Posterior cingulate gyrus (tissue), 11 donors: ENCODE results near the gene RC3H1.
"Not testable (repeated sequence)": the region's sequence is repeated elsewhere in the genome, so short reads cannot be mapped to it uniquely, and the experiment has no call there.

Experiments used
- DNase-seq, 10 donors: peaks; one replicate each; pipeline versions ENCODE4 v3.0.0 to v3.0.0-alpha.2; 2020 to 2021; ENCODE audit warnings: mixed read lengths in 3 of 10
- intact Hi-C: fragments of 100-400 bp; cut with DNase I; formaldehyde crosslinking; loops from one replicate; pipeline ENCODE4 v1.15.1; 2023

Gene RC3H1, protein sequence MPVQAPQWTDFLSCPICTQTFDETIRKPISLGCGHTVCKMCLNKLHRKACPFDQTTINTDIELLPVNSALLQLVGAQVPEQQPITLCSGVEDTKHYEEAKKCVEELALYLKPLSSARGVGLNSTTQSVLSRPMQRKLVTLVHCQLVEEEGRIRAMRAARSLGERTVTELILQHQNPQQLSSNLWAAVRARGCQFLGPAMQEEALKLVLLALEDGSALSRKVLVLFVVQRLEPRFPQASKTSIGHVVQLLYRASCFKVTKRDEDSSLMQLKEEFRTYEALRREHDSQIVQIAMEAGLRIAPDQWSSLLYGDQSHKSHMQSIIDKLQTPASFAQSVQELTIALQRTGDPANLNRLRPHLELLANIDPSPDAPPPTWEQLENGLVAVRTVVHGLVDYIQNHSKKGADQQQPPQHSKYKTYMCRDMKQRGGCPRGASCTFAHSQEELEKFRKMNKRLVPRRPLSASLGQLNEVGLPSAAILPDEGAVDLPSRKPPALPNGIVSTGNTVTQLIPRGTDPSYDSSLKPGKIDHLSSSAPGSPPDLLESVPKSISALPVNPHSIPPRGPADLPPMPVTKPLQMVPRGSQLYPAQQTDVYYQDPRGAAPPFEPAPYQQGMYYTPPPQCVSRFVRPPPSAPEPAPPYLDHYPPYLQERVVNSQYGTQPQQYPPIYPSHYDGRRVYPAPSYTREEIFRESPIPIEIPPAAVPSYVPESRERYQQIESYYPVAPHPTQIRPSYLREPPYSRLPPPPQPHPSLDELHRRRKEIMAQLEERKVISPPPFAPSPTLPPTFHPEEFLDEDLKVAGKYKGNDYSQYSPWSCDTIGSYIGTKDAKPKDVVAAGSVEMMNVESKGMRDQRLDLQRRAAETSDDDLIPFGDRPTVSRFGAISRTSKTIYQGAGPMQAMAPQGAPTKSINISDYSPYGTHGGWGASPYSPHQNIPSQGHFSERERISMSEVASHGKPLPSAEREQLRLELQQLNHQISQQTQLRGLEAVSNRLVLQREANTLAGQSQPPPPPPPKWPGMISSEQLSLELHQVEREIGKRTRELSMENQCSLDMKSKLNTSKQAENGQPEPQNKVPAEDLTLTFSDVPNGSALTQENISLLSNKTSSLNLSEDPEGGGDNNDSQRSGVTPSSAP

DNA sequence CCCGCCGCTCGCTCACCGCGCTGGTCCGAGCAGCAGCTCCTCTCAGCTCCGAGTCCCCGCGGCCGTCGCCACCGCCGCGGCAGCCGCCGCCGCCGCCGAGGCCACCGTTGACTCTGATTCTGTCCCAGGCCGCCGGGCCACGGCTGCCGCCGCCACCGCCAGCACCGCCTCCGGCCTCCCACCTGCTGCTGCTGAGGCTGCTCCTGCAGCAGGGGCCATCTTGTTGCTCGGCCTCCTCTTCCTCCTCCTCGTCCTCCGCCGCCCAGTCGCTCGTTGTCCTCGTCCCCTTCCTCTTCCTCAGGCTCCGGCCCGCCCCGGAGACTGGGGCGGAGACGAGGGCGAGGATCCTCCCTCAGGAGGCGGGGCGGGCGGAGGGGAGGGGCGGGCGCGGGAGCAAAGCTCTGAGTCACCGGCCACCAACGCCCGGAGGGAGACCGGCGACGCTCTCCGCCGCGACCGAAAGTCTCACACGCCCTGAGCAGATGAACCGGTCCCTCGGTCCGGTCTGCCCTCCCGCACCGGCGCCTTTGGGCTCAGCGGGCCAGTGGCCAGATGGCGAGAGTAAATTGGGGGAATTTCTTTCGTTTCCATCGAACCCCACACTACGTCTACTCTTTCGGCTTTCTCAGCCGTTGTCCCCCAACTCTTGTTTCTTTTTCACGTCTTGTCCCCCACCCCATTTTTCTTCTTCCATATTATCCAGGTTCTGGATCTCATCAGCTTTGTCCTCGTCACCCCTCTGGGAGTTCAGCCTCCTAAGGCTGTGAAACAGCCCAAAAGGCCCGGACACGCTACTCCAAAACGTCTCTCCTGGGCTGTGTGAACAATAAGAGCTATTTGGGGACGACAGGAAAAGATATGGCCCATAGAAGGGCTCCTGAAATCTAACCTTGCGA is at the start of gene RC3H1:
RC3H1 (minus strand) TSS at position 278 of the 896 bp plus-strand sequence. CDS start 29,372 bp downstream, outside the sequence.
- intact Hi-C loops, result loop anchor here (5.0 kb wide), 3 partner anchors 135 to 545 kb away; partner anchors contain the start of genes GAS5, PRDX6, RABGAP1L and ZBTB37
- DNase-seq, result peak; percentile 85 to 98 (median 91)

DNA sequence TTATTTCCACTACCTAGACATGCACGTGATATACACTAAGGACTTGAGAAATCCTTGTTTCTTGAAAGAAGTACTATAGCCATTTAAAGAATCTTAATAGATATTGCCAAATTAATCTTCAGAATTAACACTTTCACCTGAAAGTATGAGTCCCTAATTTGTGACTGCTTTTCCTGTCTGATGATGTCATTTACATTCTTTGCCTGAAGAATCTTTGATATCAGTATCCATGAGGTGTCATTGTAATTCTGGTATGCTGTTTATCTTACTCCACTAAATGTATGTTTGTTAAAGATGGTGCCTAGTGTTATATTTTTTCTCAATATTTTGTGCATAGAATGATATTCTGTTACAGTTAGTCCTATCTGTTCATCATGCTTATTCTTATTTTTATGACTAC is 48.5 kb upstream of the RC3H1 start:
- intact Hi-C loops, result no loop called here
- DNase-seq, result no peak

DNA sequence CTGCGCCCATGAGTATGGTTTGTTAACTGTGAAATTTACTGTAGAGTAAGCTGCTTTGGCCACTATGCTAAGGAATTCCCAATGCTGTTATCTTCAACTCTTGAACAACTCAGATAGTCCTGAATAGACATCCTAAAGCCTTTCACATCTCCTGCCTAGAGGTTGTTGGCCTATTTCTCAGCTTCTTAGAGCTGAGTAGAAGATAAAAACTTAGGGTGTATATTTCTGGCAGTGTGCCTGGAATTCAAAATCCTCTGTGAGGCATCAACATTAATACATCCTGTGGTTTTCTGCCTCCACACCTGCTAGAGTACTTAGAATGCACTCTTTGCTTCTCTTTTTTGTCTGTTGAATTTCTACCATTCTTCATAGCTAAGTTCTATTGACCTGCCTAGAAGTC is 45.8 kb upstream of the RC3H1 start:
- intact Hi-C loops, result no loop called here
- no peak for DNase-seq

DNA sequence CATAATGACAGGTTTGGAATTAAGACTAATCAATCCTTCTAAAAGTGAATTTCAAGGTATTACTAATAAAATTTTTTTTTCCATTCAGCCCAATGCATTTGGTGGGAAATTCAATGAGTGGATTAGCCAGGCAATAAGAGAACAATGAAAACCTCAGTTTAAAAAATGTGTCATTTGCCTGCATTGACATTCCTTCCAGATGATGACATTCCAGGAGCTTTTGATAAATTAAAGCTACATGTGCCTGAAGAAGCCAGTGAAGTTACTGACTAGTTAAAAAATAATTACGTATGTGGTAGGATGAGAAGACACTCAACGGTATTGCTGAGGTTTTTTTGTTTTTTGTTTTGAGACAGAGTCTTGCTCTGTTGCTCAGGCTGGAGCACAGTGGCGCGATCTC is 37.9 kb upstream of the RC3H1 start:
- intact Hi-C loops, result no loop called here
- no peak for DNase-seq

DNA sequence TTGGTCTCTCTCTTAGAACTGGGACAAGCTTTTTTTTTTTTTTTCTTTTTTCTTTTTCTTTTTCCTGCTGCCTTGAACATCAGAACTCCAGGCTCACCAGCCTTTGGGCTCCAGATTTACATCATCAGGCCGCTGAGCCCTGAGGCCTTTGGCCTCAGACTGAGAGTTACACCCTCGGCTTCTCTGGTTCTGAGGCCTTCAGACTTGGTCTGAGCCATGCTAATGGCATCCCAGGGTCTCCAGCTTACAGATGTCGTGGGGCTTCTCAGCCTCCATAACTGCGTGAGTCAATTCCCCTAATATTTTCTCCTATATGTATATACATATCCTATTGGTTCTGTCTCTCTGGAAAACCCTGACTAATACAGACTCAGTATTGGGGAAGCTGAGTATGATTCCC is 36.5 kb upstream of the RC3H1 start:
- intact Hi-C loops, result no loop called here
- DNase-seq, result no peak

DNA sequence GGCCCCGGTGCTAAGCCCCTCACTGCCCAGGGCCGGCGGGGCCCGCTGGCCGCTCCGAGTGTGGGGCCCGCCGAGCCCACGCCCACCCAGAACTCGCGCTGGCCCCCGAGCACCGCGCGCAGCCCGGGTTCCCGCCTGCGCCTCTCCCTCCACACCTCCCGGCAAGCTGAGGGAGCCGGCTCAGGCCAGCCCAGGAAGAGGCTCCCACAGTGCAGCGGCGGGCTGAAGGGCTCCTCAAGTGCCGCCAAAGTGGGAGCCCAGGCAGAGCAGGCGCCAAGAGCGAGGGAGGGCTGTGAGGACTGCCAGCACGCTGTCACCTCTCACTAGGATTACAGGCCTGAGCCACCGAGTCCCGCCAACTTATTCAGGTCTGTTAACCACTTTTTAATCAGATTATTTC is 34.5 kb upstream of the RC3H1 start:
- DNase-seq, result peak in 1 of 10 donors; percentile 62
- intact Hi-C loops, result not testable (repeated sequence)

DNA sequence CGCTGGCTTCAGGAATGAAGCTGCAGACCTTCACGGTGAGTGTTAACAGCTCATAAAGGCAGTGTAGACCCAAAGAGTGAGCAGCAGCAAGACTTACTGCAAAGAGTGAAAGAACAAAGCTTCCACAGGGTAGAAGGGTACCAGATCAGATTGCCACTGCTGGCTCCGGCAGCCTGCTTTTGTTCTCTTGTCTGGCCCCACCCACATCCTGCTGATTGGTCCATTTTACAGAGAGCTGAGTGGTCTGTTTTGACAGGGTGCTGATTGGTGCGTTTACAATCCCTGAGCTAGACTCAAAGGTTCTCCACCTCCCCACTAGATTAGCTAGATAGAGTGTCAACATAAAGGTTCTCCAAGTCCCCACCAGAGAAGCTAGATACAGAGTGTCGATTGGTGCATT is 33.6 kb upstream of the RC3H1 start:
- intact Hi-C loops, DNase-seq: not testable (repeated sequence)

DNA sequence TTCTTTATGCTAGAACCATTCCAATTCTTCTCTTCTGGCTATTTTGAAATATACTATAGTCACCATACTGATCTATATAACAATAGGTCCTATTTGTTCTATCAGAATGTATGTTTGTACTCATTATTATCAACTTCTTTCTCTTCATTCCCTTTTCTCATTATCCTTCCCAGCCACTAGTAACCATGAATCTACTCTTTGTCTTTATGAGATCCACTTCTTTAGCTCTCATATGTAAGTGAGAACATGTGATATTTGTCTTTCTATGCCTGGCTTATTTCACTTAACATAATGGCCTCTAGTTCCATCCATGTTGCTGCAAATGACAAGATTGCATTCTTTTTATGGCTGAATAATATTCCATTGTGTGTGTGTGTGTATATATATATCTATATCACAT is 31.7 kb upstream of the RC3H1 start:
- no peak for DNase-seq
- intact Hi-C loops, result no loop called here

DNA sequence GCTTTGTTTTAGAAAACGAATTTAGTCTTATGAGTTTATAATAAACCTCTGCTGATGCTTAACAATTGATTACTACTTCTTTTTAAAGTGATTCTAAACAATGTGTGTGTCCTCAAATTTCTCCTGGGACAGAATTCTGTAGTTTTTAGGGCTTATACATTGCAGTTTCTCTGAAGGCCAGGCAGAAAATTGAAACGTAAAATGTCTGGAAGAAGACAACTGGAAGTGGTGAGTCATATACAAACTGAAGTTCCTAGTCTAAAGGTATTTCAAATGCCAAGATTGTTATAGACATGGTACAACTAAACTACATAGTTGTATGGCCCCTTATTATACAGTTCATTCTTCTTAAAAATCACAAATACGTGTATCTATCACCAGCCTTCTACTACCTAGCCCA is 30.5 kb upstream of the RC3H1 start:
- intact Hi-C loops, result no loop called here
- DNase-seq, result no peak

DNA sequence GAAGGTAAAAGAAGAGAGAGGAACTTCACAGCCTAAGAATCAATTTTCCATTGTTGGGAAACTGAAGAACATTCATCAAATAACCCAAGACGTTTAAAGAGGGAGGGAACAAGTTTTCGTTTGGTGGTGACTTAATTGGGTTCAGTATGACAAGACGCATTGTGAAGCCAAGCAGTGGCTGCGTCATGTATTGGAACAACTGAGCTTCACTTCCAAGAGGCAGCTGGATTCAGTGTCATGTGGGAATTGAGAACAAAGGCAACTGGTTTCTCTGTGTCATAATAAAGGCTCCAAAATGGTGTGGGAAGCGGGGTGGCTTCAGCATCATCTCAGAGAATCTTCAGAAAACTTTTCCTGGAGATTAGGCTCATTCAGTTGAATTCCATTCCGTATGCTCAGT is 29.8 kb upstream of the RC3H1 start:
- intact Hi-C loops, result no loop called here

DNA sequence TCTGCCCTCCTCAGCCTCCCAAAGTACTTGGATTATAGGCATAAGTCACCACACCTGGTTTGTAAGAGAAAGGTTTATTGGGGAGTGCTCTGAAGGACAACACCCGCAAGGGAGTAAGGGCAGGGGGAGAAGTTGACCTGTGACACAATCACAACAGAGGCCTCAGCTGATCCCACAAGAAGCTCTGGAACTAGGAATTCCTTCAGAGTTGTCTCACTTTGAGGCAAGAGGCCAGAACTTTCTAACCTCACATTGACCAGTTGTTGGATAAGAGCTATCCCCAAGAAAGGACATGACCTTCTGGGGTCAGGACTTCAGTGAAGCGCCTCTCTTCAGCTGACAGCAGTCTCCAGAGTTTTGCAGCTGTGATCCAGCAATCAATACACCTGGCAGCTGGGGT is 27.4 kb upstream of the RC3H1 start:
- no peak for DNase-seq
- intact Hi-C loops, result no loop called here

More for the DNA sequence above, 29.8 kb upstream of the RC3H1 start:
- DNase-seq, result peak in 7 of 10 donors; percentile 19 to 90 (median 61)

DNA sequence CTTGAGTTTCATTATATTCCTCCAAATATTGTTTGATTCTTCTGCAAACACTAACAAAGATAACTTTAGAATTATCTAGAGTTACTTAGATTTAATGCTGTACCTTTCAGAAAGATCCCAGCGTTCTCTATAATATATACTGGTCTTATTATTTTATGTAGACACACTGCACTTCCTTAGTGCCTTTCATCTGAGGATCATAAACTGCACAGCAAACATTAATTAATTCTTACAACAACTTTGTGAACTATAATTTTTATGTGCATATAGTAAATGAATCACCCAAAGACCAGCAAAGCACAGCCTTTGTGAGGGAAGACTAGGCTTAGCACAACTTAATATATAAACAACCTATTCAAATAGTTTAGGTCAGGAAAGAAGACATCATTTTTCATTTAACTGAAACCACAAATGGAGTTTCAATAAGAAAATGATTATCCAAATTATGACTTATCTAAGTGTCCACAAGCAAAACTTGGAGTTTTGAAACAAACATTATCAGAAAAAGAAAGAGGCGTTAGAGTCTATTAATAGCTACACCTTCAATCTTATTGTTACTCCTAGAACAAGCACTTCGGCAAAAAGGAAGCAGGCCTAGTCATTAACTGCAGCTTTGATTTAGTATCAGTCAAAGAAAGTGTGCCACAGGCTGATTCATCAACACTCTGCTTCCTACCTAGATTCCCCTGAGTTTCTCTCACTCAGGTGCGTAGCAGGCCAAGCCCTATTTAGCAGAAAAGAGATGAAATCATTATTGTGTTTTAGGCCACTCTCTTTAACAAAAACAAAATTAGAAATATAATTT is 22.5 kb upstream of the RC3H1 start:
- intact Hi-C loops, result no loop called here
- DNase-seq, result no peak

DNA sequence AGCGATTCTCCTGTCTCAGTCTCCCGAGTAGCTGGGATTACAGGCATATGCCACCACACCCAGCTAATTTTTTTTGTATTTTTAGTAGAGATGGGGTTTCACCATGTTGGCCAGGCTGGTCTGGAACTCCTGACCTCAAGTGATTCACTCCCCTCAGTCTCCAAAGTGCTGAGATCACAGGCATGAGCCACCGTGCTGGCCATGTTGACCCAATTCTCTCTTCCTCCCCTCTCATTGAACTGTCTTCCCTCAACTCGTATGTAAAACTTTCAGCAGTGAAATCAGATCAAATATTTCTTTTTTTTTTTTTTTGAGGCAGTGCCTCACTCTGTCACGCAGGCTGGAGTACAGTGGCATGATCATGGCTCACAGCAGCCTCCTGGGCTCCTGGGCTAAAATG is 20.4 kb upstream of the RC3H1 start:
- DNase-seq, intact Hi-C loops: not testable (repeated sequence)

DNA sequence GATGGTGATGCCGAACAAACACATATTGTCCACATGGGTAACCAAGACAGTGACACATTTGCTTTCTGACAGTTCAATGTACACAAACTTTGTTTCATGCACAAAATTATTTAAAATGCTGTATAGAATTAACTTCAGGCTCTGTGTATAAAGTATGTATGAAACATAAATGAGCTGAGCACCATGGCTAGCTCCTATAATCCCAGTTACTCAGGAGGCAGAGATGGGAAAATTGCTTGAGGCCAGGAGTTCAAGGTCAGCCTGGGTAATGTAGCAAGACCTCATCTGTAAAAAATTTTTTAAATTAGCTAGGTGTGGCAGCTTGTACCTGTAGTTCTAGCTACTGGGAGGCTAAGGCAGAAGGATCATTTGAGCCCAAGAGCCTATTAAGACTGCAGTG is 19.2 kb upstream of the RC3H1 start:
- DNase-seq, result no peak

DNA sequence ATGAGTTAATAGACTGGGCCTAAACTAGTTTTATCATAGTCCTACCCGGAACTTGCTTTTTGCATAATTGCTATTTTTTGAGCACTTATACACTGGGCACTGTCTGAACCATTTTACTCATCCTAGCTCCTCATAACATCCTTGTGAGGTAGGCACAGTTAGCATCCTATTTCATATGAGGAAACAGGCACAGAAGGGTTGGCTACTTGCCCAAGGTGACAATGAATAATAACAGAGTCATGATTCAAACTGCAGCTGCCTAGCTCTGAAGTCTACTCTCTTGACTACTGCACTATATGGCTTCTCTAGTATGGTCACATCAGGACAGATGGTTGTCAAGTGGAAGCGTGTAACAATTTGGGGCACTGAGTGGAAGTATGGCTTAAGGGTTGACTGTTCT is 18.2 kb upstream of the RC3H1 start:
- intact Hi-C loops, result no loop called here
- no peak for DNase-seq

More for the DNA sequence above, 19.2 kb upstream of the RC3H1 start:
- intact Hi-C loops, result no loop called here

DNA sequence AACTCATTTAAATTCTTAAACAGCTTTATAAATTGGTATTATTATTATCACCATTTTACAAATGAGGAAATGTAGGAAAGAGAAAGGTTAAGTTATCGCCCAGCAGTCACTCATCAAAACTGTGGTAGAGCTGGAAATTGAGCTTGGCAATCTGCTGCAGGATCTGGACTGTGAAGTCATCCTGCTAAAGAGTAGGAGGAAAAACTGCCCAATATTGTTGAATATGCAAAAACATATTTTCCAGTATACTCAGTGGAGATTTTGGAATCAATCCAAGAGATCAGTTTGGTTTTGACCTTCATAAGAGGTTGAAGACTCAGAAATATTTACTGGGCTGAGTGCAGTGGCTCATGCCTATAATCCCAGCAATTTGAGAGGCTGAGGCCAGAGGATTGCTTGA is 16.9 kb upstream of the RC3H1 start:
- intact Hi-C loops, result no loop called here
- no peak for DNase-seq

DNA sequence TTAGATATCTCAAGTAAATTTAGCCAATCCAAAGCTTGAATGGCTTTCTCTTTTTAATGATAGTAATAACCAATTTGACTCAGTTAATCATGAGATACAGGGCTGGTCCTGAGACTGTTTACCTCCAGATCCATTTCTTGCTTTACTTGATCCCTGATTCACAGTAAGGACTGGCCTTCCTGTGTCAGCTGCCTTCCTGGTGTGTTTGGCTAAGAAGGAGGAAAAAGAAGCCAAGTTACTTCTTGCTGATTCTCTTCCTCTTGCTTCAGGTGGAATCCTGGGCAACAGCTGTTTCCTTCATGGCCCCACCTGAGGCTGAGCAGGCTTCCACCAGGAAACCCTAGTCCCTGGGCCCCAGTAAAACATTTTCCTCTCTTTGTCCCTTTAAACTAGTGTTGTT is 14.6 kb upstream of the RC3H1 start:
- DNase-seq, result no peak
- intact Hi-C loops, result no loop called here

DNA sequence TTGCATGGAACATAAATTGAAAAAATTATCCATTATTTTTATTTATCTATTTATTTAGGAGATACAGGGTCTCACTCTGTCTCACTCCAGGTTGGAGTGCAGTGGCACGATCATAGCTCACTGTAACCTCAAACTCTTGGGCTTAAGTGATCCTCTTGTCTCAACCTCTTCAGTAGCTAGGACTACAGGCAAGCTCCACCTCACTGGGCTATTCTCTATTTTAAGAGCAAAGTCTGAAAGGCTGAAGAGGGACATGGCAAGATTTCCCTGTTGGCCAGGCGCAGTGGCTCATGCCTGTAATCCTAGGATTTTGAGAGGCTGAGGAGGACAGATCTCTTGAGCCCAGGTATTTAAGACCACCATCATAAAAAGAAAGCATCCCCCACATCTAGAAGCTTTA is 14.0 kb upstream of the RC3H1 start:
- intact Hi-C loops, result no loop called here
- no peak for DNase-seq

DNA sequence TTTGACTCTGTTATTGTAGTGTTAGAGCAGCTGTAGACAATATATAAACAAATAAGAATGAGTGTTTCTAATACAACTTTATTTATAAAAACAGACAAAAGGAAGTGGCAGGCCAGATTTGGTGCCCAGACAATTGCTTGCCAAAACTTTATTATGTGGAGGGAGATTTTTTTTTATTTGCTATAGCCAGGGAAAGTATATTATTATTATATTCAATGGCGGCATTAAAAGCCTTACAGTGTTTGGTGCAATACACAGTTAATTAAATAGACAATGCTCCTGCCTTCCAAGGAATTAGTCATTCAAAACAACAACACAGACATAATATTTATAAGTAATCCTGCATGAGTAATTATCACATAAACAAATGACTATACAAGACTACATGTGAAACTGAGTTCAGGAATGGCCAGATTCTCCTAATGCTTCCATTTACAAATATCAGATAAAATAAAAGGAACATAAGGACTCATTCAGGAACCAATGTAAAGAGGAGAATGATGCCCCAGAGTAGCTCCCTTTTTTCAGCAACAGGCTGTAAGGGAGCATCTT is 10.6 kb upstream of the RC3H1 start:
- no peak for DNase-seq
- intact Hi-C loops, result no loop called here
